Transverse colon (tissue), 4 donors: ENCODE results near the gene NFATC4. TPM values are rescaled to one million over a fixed set of nuclear protein-coding genes. Genes with fewer than 3 reads are reported as not detected.

Experiments
- DNase-seq: peaks from one replicate; pipeline ENCODE4 v3.0.0-alpha.2; 2019
- H3K27ac ChIP-seq, 4 donors: fragments of 200-600 bp; sonication (generic); 2 replicates each; pipeline ENCODE4 v1.5.1; 2016 to 2018; ENCODE audit warnings: inconsistent platforms in 4 of 4
- H3K27me3 ChIP-seq: fragments of 200-600 bp; sonication (generic); 2 replicates; pipeline ENCODE4 v1.5.1; 2017; ENCODE audit warnings: inconsistent platforms
- H3K36me3 ChIP-seq, 4 donors: fragments of 200-600 bp; sonication (generic); 2 replicates each; pipeline ENCODE4 v1.5.1; 2017 to 2019; ENCODE audit warnings: inconsistent platforms in 4 of 4
- H3K4me1 ChIP-seq, 4 donors: fragments of 200-600 bp; sonication (generic); 2 replicates each; pipeline ENCODE4 v1.5.1; 2017 to 2020; ENCODE audit warnings: inconsistent platforms in 4 of 4
- H3K4me3 ChIP-seq, 4 donors: fragments of 200-600 bp; sonication (generic); 1 replicate in 1 of 4; 2 replicates in 3 of 4; pipeline versions ENCODE4 v1.5.1 to v1.6.1; 2017 to 2019; ENCODE audit warnings: inconsistent platforms in 4 of 4
- H3K9me3 ChIP-seq, 2 donors: fragments of 200-600 bp; sonication (generic); 2 replicates each; pipeline ENCODE4 v1.5.1; 2017 to 2019; ENCODE audit warnings: inconsistent platforms in 2 of 2
- EP300 ChIP-seq: sonication (generic); formaldehyde crosslinking; IDR thresholded peaks from one replicate; pipeline ENCODE4 v1.6.1; 2017; ENCODE audit warnings: antibody characterized with exemption, low read depth
- POLR2A ChIP-seq: fragments of 450-650 bp; IDR thresholded peaks from one replicate; pipeline ENCODE4 v1.6.1; 2016; ENCODE audit warnings: antibody characterized with exemption, mild to moderate bottlenecking, moderate library complexity
- POLR2AphosphoS5 ChIP-seq, 3 donors: sonication (generic); formaldehyde crosslinking; IDR thresholded peaks; one replicate each; pipeline ENCODE4 v1.6.1; 2016; ENCODE audit warnings: antibody characterized with exemption in 3 of 3
- WGBS, 2 donors: methylation state at CpG; one replicate each; pipeline ENCODE4 v1.1.5; 2018; ENCODE audit warnings: low coverage in 1 of 2; 5-methylcytosine and 5-hydroxymethylcytosine counted together
- in situ Hi-C, 4 donors: fragments of 200-750 bp; cut with MboI; loops; one replicate each; pipeline versions ENCODE4 v1.15.0 to v1.15.1; 2017; ENCODE audit warnings: low sequenced_read_pairs in 3 of 4, low pct_ligation_motif_present in 1 of 4, low pct_unique_long_range_greater_than_20kb in 1 of 4
- intact Hi-C: fragments of 100-400 bp; cut with DNase I; formaldehyde crosslinking; loops from one replicate; pipeline ENCODE4 v1.15.1; 2023; ENCODE audit warnings: low total_unique reads
- total RNA-seq, 4 donors: library from RNA; depleted of rRNA; stranded (reverse); fragments of >200 nt; gene quantifications; one replicate each; pipeline ENCODE4 v1.1.0, GENCODE V29; 2016
- TF ChIP-seq, protein P1 (sequence below), 5 experiments: fragments of 200-600 bp in 3 of 5; fragments of 450-650 bp in 2 of 5; sonication (generic) in 3 of 5; IDR thresholded peaks; 1 replicate in 2 of 5; 2 replicates in 3 of 5; pipeline ENCODE4 v1.5.1; 2016 to 2017; ENCODE audit warnings: antibody characterized with exemption in 5 of 5, inconsistent platforms in 3 of 5, mild to moderate bottlenecking in 2 of 5, moderate library complexity in 1 of 5

The NFATC4 gene
- total RNA-seq, 4 donors from 2014 or later = 13.4 to 58.0 (median 20.9) TPM

DNA sequence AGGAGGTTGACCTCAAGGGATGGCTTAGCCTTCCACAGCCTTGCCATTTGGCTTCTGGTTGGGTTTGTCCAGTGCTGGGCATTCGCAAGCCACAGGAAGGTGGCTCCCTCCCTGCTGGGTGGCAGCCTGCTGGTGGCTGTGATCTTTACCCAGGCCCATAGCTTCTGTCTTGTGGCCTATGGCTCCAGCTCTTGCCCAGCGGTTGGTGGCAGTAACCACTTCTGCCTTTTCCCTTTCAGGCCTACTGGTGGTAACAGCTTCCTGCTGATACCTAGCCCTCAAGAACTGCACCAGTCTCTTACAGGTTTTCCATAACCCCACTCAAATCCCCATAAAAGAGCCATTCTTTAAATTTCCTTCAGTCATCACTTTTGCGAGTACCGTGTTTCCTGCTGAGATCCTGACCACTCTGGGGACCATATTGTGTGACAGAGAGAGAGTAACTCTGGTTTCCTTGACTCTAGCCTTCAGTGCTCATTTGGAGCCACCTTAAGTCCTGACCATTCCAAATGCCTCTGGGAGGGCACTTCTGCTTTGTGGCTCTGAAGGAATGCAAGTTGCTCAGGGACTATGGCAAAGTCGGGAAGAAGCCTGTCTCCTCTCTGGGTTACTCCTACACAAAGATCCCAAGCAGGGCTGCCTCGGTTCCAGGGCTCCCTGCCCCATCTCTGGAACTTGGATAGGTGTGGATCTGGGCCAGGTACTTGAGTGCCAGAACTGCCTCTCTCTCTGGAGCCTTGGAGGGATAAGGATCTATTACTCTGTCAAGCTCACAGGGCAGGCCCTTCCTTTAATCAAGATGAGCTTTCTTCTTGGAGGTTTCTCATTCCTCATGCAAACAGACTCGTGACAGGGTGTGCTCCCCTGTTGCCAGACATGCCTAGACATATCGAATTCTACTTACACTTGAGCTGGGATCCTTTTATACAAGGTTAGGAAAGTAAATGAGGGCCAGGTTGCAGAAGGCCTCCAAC is 27.9 kb downstream of the NFATC4 start:
- WGBS, 2 donors = 64 to 65% methylated on average over 2 to 8 of the region's 8 CpGs
- intact Hi-C loops = no loop called here
- DNase-seq = no peak
- in situ Hi-C loops = no loop called here
- Histone ChIP-seq H3K4me3 (no peak overlapping the region), H3K27me3 (no peaks in the 10 kb centered on the region), H3K9me3 (no peaks in the 10 kb centered on the region), H3K4me1 (peaks cover 10 to 42% (median 23%) of the 10 kb centered on the region in 4 donors), H3K27ac (no peak overlapping the region), H3K36me3 (no peaks in the 10 kb centered on the region)
- TF ChIP-seq POLR2AphosphoS5 (IDR thresholded peaks at IDR 0.05) = no peak
- no peak for TF ChIP-seq POLR2A
- no peak for TF ChIP-seq EP300
- TF ChIP-seq, protein P1, sequence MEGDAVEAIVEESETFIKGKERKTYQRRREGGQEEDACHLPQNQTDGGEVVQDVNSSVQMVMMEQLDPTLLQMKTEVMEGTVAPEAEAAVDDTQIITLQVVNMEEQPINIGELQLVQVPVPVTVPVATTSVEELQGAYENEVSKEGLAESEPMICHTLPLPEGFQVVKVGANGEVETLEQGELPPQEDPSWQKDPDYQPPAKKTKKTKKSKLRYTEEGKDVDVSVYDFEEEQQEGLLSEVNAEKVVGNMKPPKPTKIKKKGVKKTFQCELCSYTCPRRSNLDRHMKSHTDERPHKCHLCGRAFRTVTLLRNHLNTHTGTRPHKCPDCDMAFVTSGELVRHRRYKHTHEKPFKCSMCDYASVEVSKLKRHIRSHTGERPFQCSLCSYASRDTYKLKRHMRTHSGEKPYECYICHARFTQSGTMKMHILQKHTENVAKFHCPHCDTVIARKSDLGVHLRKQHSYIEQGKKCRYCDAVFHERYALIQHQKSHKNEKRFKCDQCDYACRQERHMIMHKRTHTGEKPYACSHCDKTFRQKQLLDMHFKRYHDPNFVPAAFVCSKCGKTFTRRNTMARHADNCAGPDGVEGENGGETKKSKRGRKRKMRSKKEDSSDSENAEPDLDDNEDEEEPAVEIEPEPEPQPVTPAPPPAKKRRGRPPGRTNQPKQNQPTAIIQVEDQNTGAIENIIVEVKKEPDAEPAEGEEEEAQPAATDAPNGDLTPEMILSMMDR (IDR thresholded peaks at IDR 0.05) = no peak

DNA sequence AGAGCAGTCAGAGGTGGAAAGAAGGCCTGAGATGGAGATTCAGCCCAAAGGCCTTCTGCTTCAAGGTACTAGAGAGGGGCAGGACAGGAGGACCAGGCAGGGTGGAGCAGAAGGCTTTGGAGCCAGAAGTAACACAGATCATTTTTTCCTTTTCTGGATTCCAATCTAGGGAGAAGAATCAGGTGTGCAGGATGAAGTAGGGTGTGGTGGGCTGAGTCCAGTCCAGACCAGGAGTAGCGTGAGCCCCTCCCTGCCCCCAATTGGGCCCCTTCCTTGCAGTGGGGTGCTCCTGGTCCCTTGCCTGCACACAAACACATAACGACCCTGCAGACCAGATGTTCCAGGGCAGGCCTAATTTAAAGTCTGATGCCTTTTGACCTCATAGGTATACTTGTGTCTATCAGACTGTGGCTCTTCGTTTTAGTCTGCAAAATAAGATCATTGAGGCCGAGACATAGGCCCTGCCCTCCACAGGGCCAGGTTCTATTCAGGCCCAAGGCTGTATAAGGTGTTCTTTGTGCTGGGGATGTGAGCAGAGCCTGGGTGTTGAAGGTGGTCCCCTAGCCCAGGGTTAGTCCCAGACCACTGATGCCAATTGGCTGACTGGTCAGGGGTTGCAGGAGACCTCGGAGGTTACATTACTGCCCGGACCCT is 29.8 kb downstream of the NFATC4 start:
- Histone ChIP-seq H3K27me3 (no peaks in the 10 kb centered on the region), H3K9me3 (no peaks in the 10 kb centered on the region), H3K4me3 (peak overlapping the region in 1 of 4 donors; percentile 69), H3K4me1 (peaks cover 11 to 53% (median 31%) of the 10 kb centered on the region in 4 donors), H3K27ac (peak overlapping the region; percentile 74 to 84 (median 78)), H3K36me3 (no peaks in the 10 kb centered on the region)
- intact Hi-C loops = no loop called here
- 50% methylated on average over 6 of the region's 6 CpGs; no CpG with 5 or more reads in 1 of the 2 donors for WGBS, 2 donors
- DNase-seq = no peak
- TF ChIP-seq, protein P1 (IDR thresholded peaks at IDR 0.05) = no peak
- TF ChIP-seq POLR2A = no peak
- no peak for TF ChIP-seq EP300
- TF ChIP-seq POLR2AphosphoS5 (IDR thresholded peaks at IDR 0.05) = no peak
- in situ Hi-C loops = no loop called here

DNA sequence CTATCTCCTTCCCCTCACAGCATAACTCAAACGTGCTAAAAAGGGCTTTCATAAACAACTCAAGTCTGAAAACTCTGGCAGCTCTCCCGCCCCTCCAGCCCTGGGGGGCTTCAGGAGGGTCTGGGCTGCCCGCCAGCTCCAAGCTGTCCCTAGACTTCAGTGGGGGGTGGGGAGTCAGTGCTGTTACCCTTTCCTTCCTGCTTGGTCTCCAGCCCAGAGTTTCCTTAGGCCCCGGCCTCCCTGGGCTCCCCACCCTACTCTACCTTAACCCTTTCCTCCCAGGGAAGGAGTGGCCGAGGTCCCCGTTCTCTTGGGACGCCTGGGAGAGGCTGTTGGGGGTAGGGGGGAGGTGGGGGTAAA is 30.3 kb downstream of the NFATC4 start:
- H3K27me3 ChIP-seq = no peaks in the 10 kb centered on the region
- intact Hi-C loops (no loop called here), in situ Hi-C loops (no loop called here)
- peak overlapping the region in 3 of 4 donors; percentile 52 to 69 (median 57) for H3K4me3 ChIP-seq
- peaks cover 16 to 53% (median 32%) of the 10 kb centered on the region in 4 donors for H3K4me1 ChIP-seq
- peak overlapping the region; percentile 74 to 84 (median 78) for H3K27ac ChIP-seq
- 25% methylated on average over 6 of the region's 7 CpGs; no CpG with 5 or more reads in 1 of the 2 donors for WGBS, 2 donors
- no peaks in the 10 kb centered on the region for H3K9me3 ChIP-seq
- DNase-seq = peak; percentile 48
- no peak for TF ChIP-seq POLR2AphosphoS5 (IDR thresholded peaks at IDR 0.05)
- TF ChIP-seq, protein P1 (IDR thresholded peaks at IDR 0.05) = no peak
- TF ChIP-seq EP300 = no peak
- TF ChIP-seq POLR2A = no peak
- no peaks in the 10 kb centered on the region for H3K36me3 ChIP-seq

DNA sequence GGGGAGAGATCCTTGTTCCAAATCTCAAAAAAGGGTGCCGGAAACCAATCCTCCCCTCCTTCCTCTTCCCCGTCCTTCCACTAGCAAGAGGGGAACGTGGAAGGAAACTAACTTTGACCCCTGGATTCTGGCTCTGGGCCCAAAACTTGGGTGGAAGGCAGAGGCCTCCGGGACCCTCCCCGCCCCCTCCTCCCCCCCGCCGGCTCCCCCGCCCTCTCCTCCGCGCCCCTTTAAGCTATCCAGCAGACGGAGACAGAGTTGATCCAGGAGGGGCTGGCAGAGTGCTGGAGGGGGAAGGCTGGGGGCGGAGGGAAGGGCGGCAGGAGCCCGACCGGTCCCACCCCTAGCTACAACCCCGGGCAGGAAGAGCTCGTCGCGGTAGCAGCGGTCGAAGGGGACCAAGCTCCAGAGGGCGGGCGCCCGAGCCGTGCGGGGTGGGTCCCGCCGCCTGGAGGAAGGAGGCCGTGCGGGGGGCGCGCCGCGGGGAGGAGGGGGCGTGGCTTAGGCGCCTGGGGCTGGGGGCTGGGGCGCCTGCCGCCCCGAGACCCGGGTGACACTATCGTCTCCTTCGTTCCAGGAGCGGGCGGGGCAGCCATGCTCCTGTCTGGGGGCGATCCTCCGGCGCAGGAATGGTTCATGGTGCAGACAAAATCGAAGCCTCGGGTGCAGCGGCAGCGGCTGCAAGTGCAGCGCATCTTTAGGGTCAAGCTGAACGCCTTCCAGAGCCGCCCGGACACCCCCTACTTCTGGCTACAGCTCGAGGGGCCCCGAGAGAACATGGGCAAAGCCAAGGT is 30.9 kb downstream of the NFATC4 start, which contains the start of gene NYNRIN:
TSS of gene NYNRIN (plus strand) at position 351 of the 794 bp plus-strand sequence. CDS start at position 595, 244 bp downstream.
- intact Hi-C loops = no loop called here
- peaks cover 16 to 59% (median 35%) of the 10 kb centered on the region in 4 donors for H3K4me1 ChIP-seq

More for the DNA sequence above, 30.9 kb downstream of the NFATC4 start, which contains the start of gene NYNRIN:
- no peaks in the 10 kb centered on the region for H3K36me3 ChIP-seq
- H3K9me3 ChIP-seq = no peaks in the 10 kb centered on the region
- in situ Hi-C loops = no loop called here
- 4 to 20% methylated on average over 1 to 31 of the region's 57 CpGs for WGBS, 2 donors
- H3K27me3 ChIP-seq = no peaks in the 10 kb centered on the region
- H3K4me3 ChIP-seq = peak within 1 kb of the TSS; percentile 52 to 75 (median 63)
- DNase-seq = peak; percentile 62
- TF ChIP-seq POLR2AphosphoS5 (IDR thresholded peaks at IDR 0.05) (peak; percentile 20 to 60 (median 43)), POLR2A (peak; percentile 33), EP300 (no peak)
- peak within 1 kb of the TSS; percentile 74 to 84 (median 78) for H3K27ac ChIP-seq
